Neural cell (in vitro differentiated cells): ENCODE measurements around the gene KXD1.

Experiments
- EP300 ChIP-seq: fragments of 450-650 bp; conservative IDR thresholded peaks from 2 replicates; pipeline ENCODE4 v1.6.1; 2014; ENCODE audit warnings: antibody characterized with exemption, mild to moderate bottlenecking, moderate library complexity; ENCODE audit not compliant: poor library complexity, severe bottlenecking
- POLR2AphosphoS5 ChIP-seq: IDR thresholded peaks from 2 replicates; pipeline ENCODE4 v1.6.1; 2012
- TF ChIP-seq, protein P1 (sequence below): fragments of 450-650 bp; IDR thresholded peaks from 2 replicates; pipeline ENCODE4 v1.5.1; 2014; ENCODE audit warnings: antibody characterized with exemption, mild to moderate bottlenecking, moderate library complexity; ENCODE audit not compliant: poor library complexity, severe bottlenecking

DNA sequence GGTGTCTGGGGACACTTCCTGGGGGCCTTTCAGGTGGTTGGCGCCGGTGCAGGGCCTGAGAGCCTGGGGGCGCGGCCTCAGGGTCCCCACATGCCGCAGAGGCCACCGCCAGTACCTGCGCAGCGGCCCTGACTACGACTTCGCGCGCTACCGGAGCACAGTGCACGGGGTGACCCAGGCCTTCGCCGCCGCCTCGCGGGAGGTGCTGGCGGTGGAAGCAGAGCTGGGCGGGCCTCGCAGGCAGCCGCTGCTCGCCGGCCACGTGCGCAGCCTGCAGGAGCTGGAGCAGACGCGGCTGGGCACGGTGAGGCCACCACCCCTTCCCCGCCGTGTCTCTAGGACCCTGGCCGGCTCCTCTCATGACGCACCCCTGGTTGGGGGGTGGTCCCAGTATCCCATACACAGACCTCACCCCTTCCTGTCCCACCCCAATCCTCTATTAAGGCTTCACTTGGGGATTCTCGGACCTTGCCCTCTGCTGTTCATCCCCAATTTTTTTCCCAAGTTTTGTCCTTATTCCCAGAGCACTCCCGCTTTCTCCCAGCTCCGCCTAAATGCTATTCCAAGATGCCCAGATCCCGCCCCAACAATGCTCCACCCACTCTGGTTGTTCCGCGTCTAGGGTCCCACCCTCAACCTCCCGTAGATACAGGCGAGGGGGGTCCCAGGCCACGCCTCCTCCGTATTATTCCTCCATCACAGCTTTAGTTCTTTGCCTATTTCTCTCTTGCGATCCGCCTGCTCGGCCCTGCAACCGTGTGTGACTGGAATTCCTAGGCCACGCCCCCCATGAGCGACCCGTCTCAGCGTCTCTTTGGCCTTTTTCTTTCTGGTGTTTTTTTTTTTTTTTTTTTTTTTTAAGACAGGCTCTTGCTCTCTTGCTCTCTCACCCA, 32.0 kb downstream of the KXD1 start:
- TF ChIP-seq POLR2AphosphoS5 (no peak), EP300 (no peak)
- TF ChIP-seq, protein P1, sequence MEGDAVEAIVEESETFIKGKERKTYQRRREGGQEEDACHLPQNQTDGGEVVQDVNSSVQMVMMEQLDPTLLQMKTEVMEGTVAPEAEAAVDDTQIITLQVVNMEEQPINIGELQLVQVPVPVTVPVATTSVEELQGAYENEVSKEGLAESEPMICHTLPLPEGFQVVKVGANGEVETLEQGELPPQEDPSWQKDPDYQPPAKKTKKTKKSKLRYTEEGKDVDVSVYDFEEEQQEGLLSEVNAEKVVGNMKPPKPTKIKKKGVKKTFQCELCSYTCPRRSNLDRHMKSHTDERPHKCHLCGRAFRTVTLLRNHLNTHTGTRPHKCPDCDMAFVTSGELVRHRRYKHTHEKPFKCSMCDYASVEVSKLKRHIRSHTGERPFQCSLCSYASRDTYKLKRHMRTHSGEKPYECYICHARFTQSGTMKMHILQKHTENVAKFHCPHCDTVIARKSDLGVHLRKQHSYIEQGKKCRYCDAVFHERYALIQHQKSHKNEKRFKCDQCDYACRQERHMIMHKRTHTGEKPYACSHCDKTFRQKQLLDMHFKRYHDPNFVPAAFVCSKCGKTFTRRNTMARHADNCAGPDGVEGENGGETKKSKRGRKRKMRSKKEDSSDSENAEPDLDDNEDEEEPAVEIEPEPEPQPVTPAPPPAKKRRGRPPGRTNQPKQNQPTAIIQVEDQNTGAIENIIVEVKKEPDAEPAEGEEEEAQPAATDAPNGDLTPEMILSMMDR = no peak
